ENCODE data around the gene WNT7A. TPM values are rescaled to one million over a fixed set of nuclear protein-coding genes. Genes with fewer than 3 reads are reported as not detected.

Gene WNT7A
- total RNA-seq, 2 donors from 2014 or later: 0.11 TPM; not detected in 1

DNA sequence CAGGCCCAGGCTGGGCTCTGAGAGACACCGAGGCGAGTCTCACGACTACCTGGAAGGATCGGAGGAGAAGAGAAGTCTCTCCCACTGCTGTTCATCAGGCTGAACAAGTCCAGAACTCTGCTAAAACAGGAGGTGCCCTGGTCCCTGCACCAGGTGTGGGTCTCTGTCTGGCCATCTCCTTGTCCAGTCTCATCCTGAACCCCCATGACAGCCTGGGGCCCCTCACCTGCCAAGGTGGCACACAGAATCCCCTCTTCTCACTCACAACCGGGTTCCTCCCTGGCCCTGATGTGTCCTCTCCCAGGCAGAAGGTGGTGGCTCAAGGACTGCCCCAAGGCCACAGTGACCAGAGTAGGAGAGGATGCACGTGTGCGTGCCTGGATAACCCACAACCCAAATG lies 34.1 kb downstream of the WNT7A start:
- H3K36me3 ChIP-seq: no peaks in the 10 kb centered on the region
- TF ChIP-seq POLR2A (IDR thresholded peaks at IDR 0.05) (no peak), POLR2AphosphoS5 (IDR thresholded peaks at IDR 0.05) (no peak)
- TF ChIP-seq, protein P1, sequence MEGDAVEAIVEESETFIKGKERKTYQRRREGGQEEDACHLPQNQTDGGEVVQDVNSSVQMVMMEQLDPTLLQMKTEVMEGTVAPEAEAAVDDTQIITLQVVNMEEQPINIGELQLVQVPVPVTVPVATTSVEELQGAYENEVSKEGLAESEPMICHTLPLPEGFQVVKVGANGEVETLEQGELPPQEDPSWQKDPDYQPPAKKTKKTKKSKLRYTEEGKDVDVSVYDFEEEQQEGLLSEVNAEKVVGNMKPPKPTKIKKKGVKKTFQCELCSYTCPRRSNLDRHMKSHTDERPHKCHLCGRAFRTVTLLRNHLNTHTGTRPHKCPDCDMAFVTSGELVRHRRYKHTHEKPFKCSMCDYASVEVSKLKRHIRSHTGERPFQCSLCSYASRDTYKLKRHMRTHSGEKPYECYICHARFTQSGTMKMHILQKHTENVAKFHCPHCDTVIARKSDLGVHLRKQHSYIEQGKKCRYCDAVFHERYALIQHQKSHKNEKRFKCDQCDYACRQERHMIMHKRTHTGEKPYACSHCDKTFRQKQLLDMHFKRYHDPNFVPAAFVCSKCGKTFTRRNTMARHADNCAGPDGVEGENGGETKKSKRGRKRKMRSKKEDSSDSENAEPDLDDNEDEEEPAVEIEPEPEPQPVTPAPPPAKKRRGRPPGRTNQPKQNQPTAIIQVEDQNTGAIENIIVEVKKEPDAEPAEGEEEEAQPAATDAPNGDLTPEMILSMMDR (IDR thresholded peaks at IDR 0.05): no peak
- H3K27me3 ChIP-seq (replicated peaks; ENCODE audit: insufficient read depth): no peaks in the 10 kb centered on the region
- H3K4me3 ChIP-seq: no peak overlapping the region
- H3K9me3 ChIP-seq: no peaks in the 10 kb centered on the region
- no peak overlapping the region for H3K27ac ChIP-seq
- no peak for DNase-seq (ENCODE audit: low spot score)
- 95% methylated on average over 7 of the region's 7 CpGs for WGBS
- intact Hi-C loops (cut with DNase I): no loop called here
- H3K4me1 ChIP-seq (replicated peaks): no peaks in the 10 kb centered on the region

DNA sequence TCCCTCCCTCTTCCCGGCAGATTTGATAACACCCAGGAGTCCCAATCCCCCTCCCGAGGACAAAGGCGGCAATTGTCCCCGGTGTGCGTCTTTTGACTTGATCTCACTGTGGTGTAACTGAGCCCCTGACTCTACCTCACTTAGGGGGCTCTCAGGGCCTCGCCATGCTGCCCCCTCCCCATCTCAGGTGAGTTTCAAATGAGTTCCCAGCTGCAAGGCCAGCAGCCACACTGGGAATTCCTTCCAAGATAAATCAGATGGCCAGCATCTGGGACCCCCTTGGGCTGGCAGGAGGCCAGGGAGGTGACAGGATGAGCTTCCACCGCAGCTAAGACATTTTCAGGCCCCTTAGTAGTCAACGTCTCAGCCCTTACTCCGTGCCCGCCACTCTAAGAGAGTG lies 35.0 kb downstream of the WNT7A start:
- Histone ChIP-seq H3K36me3 (no peaks in the 10 kb centered on the region), H3K4me3 (no peak overlapping the region), H3K27ac (no peak overlapping the region), H3K27me3 (replicated peaks; ENCODE audit: insufficient read depth) (no peaks in the 10 kb centered on the region), H3K4me1 (replicated peaks) (no peaks in the 10 kb centered on the region), H3K9me3 (no peaks in the 10 kb centered on the region)
- intact Hi-C loops (cut with DNase I): no loop called here
- DNase-seq (ENCODE audit: low spot score): no peak
- 70% methylated on average over 10 of the region's 10 CpGs for WGBS
- TF ChIP-seq, protein P1 (IDR thresholded peaks at IDR 0.05): no peak
- TF ChIP-seq POLR2A (IDR thresholded peaks at IDR 0.05) (no peak), POLR2AphosphoS5 (IDR thresholded peaks at IDR 0.05) (no peak)

DNA sequence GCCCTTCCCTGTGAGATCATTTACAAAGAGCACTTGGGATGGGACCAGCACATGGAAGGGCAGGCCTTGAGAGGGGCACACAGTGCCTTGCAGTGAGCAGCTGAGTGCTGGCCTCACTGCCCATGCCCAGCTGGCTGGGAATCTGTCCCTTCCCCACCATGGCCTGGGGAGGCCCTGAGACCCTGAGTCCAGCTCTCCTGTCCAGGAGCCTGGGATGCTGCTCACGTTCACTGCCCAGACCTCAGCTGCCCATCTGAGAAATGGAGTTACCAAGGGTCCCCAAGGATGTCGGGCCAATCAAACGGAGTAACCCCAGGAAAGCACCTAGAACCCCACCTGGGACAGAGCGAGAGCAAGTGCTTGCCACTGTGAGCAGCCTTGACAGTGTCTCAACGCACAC lies 35.6 kb downstream of the WNT7A start:
- Histone ChIP-seq H3K4me1 (replicated peaks) (no peaks in the 10 kb centered on the region), H3K27me3 (replicated peaks; ENCODE audit: insufficient read depth) (no peaks in the 10 kb centered on the region), H3K9me3 (no peaks in the 10 kb centered on the region), H3K36me3 (no peaks in the 10 kb centered on the region), H3K4me3 (no peak overlapping the region), H3K27ac (no peak overlapping the region)
- TF ChIP-seq POLR2AphosphoS5 (IDR thresholded peaks at IDR 0.05) (no peak), POLR2A (IDR thresholded peaks at IDR 0.05) (no peak)
- TF ChIP-seq, protein P1 (IDR thresholded peaks at IDR 0.05): no peak
- WGBS: 98% methylated on average over 5 of the region's 5 CpGs
- intact Hi-C loops (cut with DNase I): no loop called here
- DNase-seq (ENCODE audit: low spot score): no peak

DNA sequence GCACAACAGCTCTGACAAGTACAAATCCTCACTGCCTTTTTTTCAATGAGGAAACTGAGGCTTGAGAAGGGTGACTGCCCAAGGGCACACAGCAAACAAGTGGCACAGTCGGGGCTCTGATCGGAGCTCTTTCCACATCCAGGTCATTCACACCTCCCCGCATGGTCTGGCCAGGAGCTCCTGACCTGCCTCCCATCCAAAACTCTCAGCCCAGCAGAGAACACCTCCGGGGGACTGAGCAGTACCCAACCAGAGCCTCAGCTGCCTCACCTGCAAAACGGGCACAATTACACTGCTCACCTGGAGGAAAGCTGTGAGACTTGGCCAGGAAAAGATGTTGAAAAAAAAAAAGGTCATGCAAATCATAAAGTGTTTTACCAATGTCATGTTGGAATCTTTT lies 36.5 kb downstream of the WNT7A start:
- H3K4me3 ChIP-seq: no peak overlapping the region
- TF ChIP-seq, protein P1 (IDR thresholded peaks at IDR 0.05): no peak
- TF ChIP-seq POLR2AphosphoS5 (IDR thresholded peaks at IDR 0.05) (no peak), POLR2A (IDR thresholded peaks at IDR 0.05) (no peak)
- DNase-seq (ENCODE audit: low spot score): no peak
- no peaks in the 10 kb centered on the region for H3K4me1 ChIP-seq (replicated peaks)
- no peaks in the 10 kb centered on the region for H3K27me3 ChIP-seq (replicated peaks; ENCODE audit: insufficient read depth)
- no peaks in the 10 kb centered on the region for H3K9me3 ChIP-seq
- H3K27ac ChIP-seq: no peak overlapping the region
- 91% methylated on average over 5 of the region's 5 CpGs for WGBS
- intact Hi-C loops (cut with DNase I): no loop called here
- H3K36me3 ChIP-seq: no peaks in the 10 kb centered on the region

DNA sequence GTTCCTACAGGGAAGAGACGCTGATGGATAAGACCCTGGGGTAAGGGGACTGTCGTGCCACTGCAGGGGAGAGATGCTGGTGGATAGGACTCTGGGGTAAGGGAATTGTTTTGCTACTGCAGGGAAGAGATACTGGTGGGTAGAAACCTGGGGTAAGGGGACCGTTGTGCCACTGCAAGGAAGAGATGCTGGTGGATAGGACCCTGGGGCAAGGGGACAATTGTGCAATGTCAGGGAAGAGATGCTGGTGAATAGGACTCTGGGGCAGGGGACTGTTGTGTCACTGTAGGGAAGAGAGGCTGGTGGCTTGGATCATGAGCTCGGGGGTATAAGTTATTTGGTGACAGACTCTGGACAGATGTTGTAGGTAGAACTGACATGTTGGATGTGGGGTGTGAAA lies 37.6 kb downstream of the WNT7A start:
- TF ChIP-seq POLR2AphosphoS5 (IDR thresholded peaks at IDR 0.05) (no peak), POLR2A (IDR thresholded peaks at IDR 0.05) (no peak)
- TF ChIP-seq, protein P1 (IDR thresholded peaks at IDR 0.05): no peak
- 79% methylated on average over 4 of the region's 4 CpGs for WGBS
- Histone ChIP-seq H3K27ac (no peak overlapping the region), H3K4me1 (replicated peaks) (no peaks in the 10 kb centered on the region), H3K4me3 (no peak overlapping the region), H3K27me3 (replicated peaks; ENCODE audit: insufficient read depth) (no peaks in the 10 kb centered on the region), H3K36me3 (no peaks in the 10 kb centered on the region), H3K9me3 (no peaks in the 10 kb centered on the region)
- DNase-seq (ENCODE audit: low spot score): no peak
- intact Hi-C loops (cut with DNase I): no loop called here

Measured in prostate gland (tissue), 2 donors.